ENCODE data around the gene CNTNAP2.

CNTNAP2 gene

DNA sequence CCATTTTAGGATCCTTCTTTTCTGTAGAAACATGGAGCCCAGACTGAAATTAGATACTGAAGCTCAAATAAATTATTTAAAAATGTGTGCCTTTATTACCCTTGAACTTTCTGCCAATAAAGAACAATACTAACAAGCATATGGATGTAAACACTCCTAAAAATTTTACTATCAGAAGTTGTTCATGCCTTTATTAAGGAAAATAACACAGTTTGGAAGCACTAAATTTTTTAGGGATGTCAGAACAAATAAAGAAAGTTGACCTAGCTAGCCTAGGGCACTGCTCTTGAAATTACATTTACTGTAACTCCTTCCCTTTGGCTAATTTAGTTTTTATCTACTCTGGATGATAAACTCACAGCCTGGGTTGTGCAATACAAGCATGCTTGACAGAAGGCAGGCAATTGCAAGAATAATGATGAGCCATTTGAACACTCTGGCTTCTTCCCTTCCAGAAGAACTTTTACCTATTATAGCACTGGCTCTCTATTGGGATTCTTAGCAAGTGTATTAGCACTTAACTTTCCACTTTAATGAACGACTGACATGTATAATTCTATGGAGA lies 2122.2 kb downstream of the CNTNAP2 start:
- H3K9me3 ChIP-seq (ENCODE audit: insufficient read depth, low read length): no peaks in the 10 kb centered on the region
- H3K27me3 ChIP-seq (ENCODE audit: insufficient read depth, insufficient read length): peaks cover 3% of the 10 kb centered on the region
- H3K9ac ChIP-seq (ENCODE audit: insufficient read length, low read depth): no peak overlapping the region
- H3K4me3 ChIP-seq (ENCODE audit: insufficient read length, low read depth): no peak overlapping the region
- no peaks in the 10 kb centered on the region for H3K4me1 ChIP-seq (ENCODE audit: insufficient read depth, insufficient read length)
- TF ChIP-seq SUZ12 (IDR thresholded peaks at IDR 0.05; ENCODE audit: extremely low read depth, insufficient read depth, insufficient read length) (no peak), ZNF274 (IDR thresholded peaks at IDR 0.05; ENCODE audit: low read depth, low read length) (no peak), YY1 (IDR thresholded peaks at IDR 0.05; ENCODE audit: insufficient read depth, insufficient read length) (no peak)
- H3K36me3 ChIP-seq (ENCODE audit: insufficient read depth, insufficient read length, low read length): no peaks in the 10 kb centered on the region
- DNase-seq (ENCODE audit: low read depth, low spot score): no peak

DNA sequence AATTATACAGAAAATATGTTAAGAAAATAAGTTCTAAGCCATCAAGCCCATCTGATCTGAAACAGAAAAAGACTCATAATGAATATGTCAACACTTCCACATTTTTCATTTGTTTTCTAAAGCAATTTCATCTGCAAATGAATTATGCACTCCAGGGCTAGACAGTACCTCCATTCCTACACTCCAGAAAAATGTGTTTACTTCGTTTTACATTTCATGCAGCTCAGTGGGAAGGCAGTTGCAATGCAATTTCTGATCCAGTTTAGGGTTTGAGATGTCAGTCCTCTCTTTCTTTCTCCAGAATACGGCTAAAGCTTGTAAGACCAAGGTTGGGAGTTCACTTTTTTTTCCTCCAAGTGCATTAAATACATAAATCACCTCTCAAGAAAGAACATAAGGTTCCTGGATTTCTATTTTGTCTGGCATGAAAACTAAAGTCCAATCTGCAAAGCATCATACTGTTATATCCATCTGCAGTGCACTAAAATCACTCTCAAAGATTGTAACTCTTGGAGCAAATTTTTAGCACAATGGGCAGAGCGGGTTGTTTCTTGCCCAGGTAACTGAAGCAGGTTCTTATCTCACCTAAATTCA lies 2125.2 kb downstream of the CNTNAP2 start:
- H3K4me1 ChIP-seq (ENCODE audit: insufficient read depth, insufficient read length): no peaks in the 10 kb centered on the region
- no peak overlapping the region for H3K4me3 ChIP-seq (ENCODE audit: insufficient read length, low read depth)
- H3K9me3 ChIP-seq (ENCODE audit: insufficient read depth, low read length): no peaks in the 10 kb centered on the region
- no peaks in the 10 kb centered on the region for H3K36me3 ChIP-seq (ENCODE audit: insufficient read depth, insufficient read length, low read length)
- no peak overlapping the region for H3K9ac ChIP-seq (ENCODE audit: insufficient read length, low read depth)
- H3K27me3 ChIP-seq (ENCODE audit: insufficient read depth, insufficient read length): peaks cover 3% of the 10 kb centered on the region
- DNase-seq (ENCODE audit: low read depth, low spot score): no peak
- no peak for TF ChIP-seq SUZ12 (IDR thresholded peaks at IDR 0.05; ENCODE audit: extremely low read depth, insufficient read depth, insufficient read length)
- TF ChIP-seq YY1 (IDR thresholded peaks at IDR 0.05; ENCODE audit: insufficient read depth, insufficient read length): no peak
- TF ChIP-seq ZNF274 (IDR thresholded peaks at IDR 0.05; ENCODE audit: low read depth, low read length): no peak

DNA sequence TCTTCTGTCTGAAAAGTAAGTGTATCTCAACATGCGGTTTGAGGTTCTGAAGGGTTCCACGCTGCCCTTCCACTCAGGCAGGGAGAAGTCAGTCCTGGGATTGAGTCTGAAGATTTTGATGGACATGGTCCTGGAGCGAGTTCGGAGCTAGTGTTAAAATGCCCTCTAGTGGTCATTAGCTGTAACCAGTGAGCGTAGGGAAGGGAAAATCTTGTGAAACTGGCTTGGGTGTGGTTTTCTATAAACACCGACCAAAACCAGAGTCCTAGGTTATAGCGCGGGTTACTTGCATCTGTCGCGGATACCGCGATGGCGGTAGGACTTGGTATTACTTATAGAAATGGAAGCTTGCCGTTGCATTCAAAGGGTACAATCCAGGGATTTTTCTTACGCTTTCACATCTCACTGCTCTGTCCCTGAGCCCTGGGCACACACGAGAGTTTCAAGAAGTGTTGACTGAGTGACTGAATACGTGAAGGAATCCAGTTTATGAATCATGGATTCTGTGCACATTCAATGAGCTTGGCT lies 2125.8 kb downstream of the CNTNAP2 start:
- Histone ChIP-seq H3K4me1 (ENCODE audit: insufficient read depth, insufficient read length) (no peaks in the 10 kb centered on the region), H3K36me3 (ENCODE audit: insufficient read depth, insufficient read length, low read length) (no peaks in the 10 kb centered on the region), H3K9me3 (ENCODE audit: insufficient read depth, low read length) (no peaks in the 10 kb centered on the region), H3K27me3 (ENCODE audit: insufficient read depth, insufficient read length) (peaks cover 3% of the 10 kb centered on the region), H3K4me3 (ENCODE audit: insufficient read length, low read depth) (no peak overlapping the region), H3K9ac (ENCODE audit: insufficient read length, low read depth) (no peak overlapping the region)
- TF ChIP-seq YY1 (IDR thresholded peaks at IDR 0.05; ENCODE audit: insufficient read depth, insufficient read length) (no peak), SUZ12 (IDR thresholded peaks at IDR 0.05; ENCODE audit: extremely low read depth, insufficient read depth, insufficient read length) (no peak), ZNF274 (IDR thresholded peaks at IDR 0.05; ENCODE audit: low read depth, low read length) (no peak)
- peak; percentile 48 for DNase-seq (ENCODE audit: low read depth, low spot score)

DNA sequence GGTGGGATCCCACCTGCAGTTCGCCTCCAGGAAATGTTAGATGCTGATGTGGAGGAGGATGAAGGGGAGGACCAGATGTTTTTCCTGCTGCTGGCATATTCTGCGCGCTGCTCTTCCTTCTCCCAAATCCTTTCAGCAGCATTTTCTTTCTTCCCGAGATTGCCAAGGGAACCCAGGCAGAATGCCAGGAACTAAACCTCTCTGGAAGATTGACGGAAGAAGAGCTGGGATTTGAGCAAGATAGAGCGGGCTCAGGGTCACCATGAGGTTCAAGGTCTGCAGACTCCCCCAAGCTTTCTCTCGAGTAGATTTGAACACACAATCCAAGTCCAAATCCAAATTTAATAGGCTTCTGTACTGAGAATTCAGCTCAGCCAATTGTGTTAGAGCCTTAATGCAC lies 2128.8 kb downstream of the CNTNAP2 start:
- DNase-seq (ENCODE audit: low read depth, low spot score): no peak
- Histone ChIP-seq H3K4me1 (ENCODE audit: insufficient read depth, insufficient read length) (no peaks in the 10 kb centered on the region), H3K9ac (ENCODE audit: insufficient read length, low read depth) (no peak overlapping the region), H3K27me3 (ENCODE audit: insufficient read depth, insufficient read length) (peaks cover 3% of the 10 kb centered on the region), H3K36me3 (ENCODE audit: insufficient read depth, insufficient read length, low read length) (no peaks in the 10 kb centered on the region), H3K9me3 (ENCODE audit: insufficient read depth, low read length) (no peaks in the 10 kb centered on the region), H3K4me3 (ENCODE audit: insufficient read length, low read depth) (no peak overlapping the region)
- TF ChIP-seq SUZ12 (IDR thresholded peaks at IDR 0.05; ENCODE audit: extremely low read depth, insufficient read depth, insufficient read length) (no peak), ZNF274 (IDR thresholded peaks at IDR 0.05; ENCODE audit: low read depth, low read length) (no peak), YY1 (IDR thresholded peaks at IDR 0.05; ENCODE audit: insufficient read depth, insufficient read length) (no peak)

DNA sequence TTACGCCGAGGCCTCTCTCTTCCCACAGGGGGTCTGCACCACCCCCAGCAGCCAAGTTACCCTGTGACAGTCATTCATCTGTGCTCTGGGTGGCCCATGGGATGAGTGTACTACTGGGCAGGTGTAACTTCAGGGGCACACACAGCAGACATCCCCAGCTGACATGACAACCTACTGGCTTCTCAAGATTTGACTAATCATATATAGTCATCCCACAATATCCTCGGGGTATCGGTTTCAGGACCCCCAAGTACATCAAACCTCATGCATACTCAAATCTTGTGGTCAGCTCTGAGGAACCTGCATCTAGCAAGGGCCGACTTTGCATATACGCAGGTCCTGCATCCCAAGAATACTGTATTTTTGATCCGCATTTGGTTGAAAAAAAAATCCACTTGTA lies 2137.0 kb downstream of the CNTNAP2 start:
- peaks cover 13% of the 10 kb centered on the region; the same call in 1 of the 2 replicates for H3K9me3 ChIP-seq (ENCODE audit: insufficient read depth, low read length)
- H3K36me3 ChIP-seq (ENCODE audit: insufficient read depth, insufficient read length, low read length): no peaks in the 10 kb centered on the region
- no peak for DNase-seq (ENCODE audit: low read depth, low spot score)
- H3K27me3 ChIP-seq (ENCODE audit: insufficient read depth, insufficient read length): no peaks in the 10 kb centered on the region
- TF ChIP-seq YY1 (IDR thresholded peaks at IDR 0.05; ENCODE audit: insufficient read depth, insufficient read length) (no peak), ZNF274 (IDR thresholded peaks at IDR 0.05; ENCODE audit: low read depth, low read length) (no peak), SUZ12 (IDR thresholded peaks at IDR 0.05; ENCODE audit: extremely low read depth, insufficient read depth, insufficient read length) (no peak)
- H3K9ac ChIP-seq (ENCODE audit: insufficient read length, low read depth): no peak overlapping the region
- H3K4me3 ChIP-seq (ENCODE audit: insufficient read length, low read depth): no peak overlapping the region
- H3K4me1 ChIP-seq (ENCODE audit: insufficient read depth, insufficient read length): no peaks in the 10 kb centered on the region

DNA sequence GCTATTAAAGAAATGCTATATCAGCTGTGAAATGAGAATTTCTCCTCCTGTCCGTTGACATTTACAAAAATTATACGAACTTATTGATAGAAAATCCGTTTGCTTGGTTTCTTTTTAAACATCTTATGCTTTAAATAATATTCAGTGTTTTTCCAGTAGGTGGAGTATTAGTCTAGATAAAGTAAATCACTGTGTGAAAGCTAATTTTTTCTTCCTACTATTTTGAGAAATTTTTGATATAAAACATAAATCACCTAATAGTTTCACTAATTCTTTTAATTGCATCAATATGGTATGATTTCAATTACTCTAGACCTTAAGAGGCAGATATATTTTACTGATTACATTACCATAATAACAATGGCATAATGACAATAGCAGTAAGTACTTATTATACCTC lies 2138.7 kb downstream of the CNTNAP2 start:
- Histone ChIP-seq H3K4me1 (ENCODE audit: insufficient read depth, insufficient read length) (no peaks in the 10 kb centered on the region), H3K4me3 (ENCODE audit: insufficient read length, low read depth) (no peak overlapping the region), H3K36me3 (ENCODE audit: insufficient read depth, insufficient read length, low read length) (no peaks in the 10 kb centered on the region), H3K9me3 (ENCODE audit: insufficient read depth, low read length) (peaks cover 13% of the 10 kb centered on the region; the same call in 1 of the 2 replicates), H3K9ac (ENCODE audit: insufficient read length, low read depth) (no peak overlapping the region), H3K27me3 (ENCODE audit: insufficient read depth, insufficient read length) (no peaks in the 10 kb centered on the region)
- TF ChIP-seq SUZ12 (IDR thresholded peaks at IDR 0.05; ENCODE audit: extremely low read depth, insufficient read depth, insufficient read length) (no peak), YY1 (IDR thresholded peaks at IDR 0.05; ENCODE audit: insufficient read depth, insufficient read length) (no peak), ZNF274 (IDR thresholded peaks at IDR 0.05; ENCODE audit: low read depth, low read length) (no peak)
- DNase-seq (ENCODE audit: low read depth, low spot score): no peak

DNA sequence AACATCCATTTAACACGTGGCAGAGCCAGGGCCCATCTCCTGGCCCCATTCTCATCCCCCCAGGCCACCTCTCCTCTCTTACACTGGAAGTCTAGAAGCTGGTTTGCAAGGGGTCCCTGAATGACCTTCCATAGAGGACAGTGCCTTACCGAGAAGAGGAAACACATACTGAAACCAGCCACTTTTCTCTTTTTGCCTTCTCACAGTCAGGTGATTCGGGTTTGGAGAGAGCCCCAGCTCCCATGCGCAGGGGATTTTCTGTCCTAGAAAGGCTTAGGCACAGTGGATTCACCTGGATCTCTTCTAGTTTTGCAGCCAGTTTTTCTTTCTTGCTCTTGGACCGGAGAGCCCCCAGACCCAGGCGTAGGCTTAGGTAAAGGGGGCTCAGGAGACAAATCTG lies 2139.8 kb downstream of the CNTNAP2 start:
- Histone ChIP-seq H3K4me1 (ENCODE audit: insufficient read depth, insufficient read length) (no peaks in the 10 kb centered on the region), H3K4me3 (ENCODE audit: insufficient read length, low read depth) (no peak overlapping the region), H3K9me3 (ENCODE audit: insufficient read depth, low read length) (peaks cover 5% of the 10 kb centered on the region; the same call in 1 of the 2 replicates), H3K36me3 (ENCODE audit: insufficient read depth, insufficient read length, low read length) (no peaks in the 10 kb centered on the region), H3K9ac (ENCODE audit: insufficient read length, low read depth) (no peak overlapping the region), H3K27me3 (ENCODE audit: insufficient read depth, insufficient read length) (no peaks in the 10 kb centered on the region)
- DNase-seq (ENCODE audit: low read depth, low spot score): no peak
- no peak for TF ChIP-seq ZNF274 (IDR thresholded peaks at IDR 0.05; ENCODE audit: low read depth, low read length)
- no peak for TF ChIP-seq YY1 (IDR thresholded peaks at IDR 0.05; ENCODE audit: insufficient read depth, insufficient read length)
- no peak for TF ChIP-seq SUZ12 (IDR thresholded peaks at IDR 0.05; ENCODE audit: extremely low read depth, insufficient read depth, insufficient read length)
